Endometrial microvascular endothelial cells (primary cell): ENCODE measurements around the gene CDH4. TPM values are rescaled to one million over a fixed set of nuclear protein-coding genes. Genes with fewer than 3 reads are reported as not detected.

ENCODE experiments used
- in situ Hi-C: cut with HindIII; loops from 2 replicates; pipeline ENCODE4 v1.10.0; 2017; ENCODE audit warnings: low sequenced_read_pairs, low pct_unique_long_range_greater_than_20kb; ENCODE audit errors: inconsistent ontology term
- total RNA-seq: library from RNA; depleted of rRNA; stranded (reverse); fragments of >200 nt; gene quantifications from one replicate; pipeline ENCODE4 v1.2.3, GENCODE V29; 2015; ENCODE audit errors: inconsistent ontology term

The CDH4 gene
- total RNA-seq, 1 donor from 2014 or later: 31.2 TPM

DNA sequence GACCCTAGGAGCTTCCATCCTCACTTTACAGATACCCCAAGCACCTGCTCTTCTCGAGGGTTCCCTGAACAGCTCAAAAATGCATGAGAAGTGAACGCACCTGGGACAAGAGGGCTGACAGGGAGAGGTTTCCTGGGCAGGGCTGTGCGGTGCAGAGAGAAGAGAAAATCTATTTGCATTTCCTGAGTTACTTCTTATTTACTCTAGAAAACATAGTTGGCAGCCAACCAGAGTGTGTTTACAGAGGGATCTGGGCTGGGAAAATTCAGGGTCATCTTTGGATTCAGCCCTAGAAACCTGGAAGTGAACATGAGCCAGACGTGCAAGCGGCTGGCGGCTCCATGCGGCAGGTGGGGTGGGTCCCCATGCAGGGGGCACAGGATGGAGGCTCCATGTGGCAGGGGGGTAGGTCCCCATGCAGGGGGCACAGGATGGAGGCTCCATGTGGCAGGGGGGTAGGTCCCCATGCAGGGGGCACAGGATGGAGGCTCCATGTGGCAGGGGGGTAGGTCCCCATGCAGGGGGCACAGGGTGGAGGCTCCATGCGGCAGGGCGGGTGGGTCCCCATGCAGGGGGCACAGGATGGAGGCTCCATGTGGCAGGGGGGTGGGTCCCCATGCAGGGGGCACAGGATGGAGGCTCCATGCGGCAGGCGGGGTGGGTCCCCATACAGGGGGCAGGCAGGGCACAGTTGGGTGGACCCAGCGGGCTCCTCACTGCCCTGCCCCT lies 471.6 kb downstream of the CDH4 start:
- in situ Hi-C loops: no loop called here

DNA sequence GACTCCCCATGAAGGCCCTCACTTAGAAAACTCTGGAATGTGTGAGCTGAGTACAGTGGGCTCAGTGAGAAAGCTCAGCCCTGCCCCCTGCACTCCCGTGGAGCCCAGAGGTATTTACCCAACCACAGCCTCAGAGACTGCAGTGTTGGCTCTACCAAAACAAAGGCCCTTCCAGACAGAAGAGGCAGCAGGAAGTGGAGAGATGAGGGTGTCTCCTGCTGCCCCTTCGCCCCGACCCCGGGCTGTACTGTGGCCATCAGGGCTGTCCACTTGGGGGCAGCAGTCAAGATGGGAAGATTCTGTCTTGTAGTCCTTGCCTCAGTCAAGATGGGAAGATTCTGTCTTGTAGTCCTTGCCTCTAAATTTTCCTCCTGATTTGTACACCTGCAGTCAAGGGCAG lies 472.3 kb downstream of the CDH4 start:
- in situ Hi-C loops: no loop called here

DNA sequence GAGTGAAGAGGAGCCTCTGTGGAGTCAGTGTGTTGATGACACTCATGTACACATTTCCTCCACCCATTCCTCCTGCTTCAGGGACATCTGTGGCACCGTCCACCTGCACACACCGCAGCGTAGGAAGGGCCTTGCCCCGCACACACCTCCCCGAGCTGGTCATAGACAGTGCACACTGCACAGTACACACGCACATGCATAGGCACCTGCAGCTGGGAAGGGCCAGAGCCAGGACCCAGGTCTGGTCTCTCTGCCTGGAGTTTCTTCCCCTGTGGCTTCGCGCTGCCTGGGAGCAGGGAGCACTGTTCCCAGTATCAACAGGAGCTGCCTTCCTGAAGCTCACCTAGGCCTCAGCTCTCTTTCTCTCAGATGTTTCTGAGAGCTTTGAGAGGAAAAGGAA lies 473.1 kb downstream of the CDH4 start:
- in situ Hi-C loops: no loop called here

DNA sequence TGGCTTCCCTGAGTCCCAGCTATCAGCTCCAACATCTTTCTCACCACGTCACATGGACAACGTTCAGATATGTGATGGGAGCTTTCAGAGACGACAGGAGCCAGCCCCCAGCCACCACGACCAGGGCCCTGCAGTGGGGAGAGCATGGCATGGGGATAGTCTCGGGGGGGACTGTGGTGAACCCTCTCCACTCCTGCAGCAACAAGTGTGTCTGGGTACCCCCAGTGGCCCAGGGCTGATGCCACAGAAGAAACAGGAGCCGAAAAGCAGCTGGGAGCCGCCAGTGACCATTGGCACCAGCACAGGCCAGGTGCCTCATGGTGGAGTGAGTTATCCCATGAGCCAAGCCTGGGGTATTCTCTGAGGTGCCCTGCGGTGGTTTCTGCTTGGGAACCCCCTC lies 473.9 kb downstream of the CDH4 start:
- in situ Hi-C loops: no loop called here

DNA sequence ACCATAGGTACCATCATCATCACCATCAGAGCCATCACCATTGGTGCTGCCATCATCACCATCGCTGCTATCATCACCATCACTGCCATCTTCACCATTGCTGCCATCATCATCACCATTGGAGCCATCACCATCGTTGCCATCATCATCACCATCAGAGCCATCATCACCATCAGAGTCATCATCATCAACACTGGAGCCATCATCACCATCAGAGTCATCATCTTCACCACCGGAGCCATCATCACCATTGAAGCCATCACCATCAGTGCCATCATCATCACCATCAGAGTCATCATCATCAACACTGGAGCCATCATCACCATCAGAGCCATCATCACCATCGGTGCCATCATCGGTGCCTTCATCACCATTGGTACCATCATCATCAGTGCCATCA lies 474.9 kb downstream of the CDH4 start:
- in situ Hi-C loops: no loop called here

DNA sequence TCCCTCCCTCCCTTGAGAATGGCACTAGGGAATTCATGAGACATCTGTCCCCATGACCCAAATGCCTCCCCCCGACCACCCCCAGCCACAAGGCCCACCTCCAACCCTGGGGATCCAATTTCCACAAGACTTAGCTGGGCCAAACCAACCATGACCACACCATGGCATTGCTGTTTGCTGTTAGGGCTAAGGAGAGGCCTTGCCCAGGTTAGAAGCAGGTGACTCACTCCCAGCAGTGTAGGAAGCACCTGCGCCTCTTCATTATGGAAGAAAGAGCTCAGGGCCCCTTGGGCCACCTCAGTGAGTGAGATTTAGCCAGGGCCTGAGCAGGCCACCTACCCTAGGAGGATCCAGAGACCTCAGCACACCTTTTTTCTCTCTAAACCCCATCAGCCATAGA lies 475.7 kb downstream of the CDH4 start:
- in situ Hi-C loops: no loop called here

DNA sequence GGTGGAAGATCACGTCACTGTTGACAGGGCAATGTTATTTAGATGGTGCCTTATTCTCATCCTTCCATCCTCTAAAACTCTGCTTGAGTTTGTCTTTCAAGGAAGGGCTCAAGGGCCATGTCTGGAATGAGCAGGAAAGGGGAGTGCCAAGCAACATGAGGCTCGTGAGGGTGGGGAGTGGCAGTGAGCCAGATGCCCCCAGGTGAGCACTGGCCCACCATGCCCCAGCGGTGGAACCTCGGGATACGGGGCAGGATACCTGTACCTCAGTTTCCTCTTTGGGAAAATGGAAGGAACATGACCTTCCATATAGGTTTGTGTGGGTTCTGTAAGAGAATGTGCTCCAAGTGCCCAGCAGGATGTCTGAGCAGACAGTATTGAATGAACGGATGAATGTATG lies 476.3 kb downstream of the CDH4 start:
- in situ Hi-C loops: no loop called here

DNA sequence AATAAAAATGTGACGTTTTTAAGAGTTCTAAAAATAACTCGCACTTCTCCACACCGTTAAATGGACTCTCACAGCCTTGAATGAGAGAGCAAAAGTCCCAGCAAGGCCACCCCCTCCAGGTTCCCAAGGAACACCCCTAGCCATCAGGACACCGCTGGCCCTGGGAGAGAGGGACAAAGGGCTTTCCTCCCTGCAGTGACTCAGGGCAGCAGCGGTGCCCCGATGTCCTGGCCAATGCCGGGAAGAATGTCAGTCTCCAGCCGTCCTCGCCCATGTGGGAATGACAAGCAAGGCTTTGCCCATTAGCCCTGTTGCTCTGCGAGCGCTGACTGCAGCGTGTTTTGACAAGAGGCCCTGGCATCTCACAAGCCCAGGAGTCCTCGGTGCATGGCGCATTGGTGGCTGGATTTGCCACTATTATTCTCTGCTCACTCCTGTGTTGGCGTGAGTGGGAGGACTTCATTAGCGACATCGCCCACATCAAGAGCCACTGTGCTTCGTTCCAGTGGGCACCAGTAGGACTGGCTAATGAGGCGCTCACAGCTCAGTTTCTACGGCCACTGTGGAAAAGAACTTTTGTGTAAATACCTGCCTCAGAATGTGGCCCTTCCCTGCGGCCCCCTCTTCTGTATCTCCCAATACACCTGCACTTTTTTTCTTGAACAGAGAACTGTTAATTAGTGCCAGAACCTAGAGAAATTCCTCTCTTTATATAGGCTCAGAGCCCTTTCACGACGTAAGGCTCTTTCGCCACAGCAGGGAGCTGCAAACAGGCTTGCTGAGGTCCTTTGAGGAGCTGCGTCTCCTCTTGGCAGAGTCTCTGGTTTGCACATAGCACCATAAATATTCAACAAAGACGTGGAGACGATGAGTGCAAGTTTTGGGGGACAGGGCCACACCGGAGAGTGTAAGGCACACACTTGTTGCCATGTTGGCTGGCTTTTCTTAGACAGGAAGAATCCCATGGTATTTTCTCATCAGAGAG lies 477.0 kb downstream of the CDH4 start:
- in situ Hi-C loops: no loop called here

DNA sequence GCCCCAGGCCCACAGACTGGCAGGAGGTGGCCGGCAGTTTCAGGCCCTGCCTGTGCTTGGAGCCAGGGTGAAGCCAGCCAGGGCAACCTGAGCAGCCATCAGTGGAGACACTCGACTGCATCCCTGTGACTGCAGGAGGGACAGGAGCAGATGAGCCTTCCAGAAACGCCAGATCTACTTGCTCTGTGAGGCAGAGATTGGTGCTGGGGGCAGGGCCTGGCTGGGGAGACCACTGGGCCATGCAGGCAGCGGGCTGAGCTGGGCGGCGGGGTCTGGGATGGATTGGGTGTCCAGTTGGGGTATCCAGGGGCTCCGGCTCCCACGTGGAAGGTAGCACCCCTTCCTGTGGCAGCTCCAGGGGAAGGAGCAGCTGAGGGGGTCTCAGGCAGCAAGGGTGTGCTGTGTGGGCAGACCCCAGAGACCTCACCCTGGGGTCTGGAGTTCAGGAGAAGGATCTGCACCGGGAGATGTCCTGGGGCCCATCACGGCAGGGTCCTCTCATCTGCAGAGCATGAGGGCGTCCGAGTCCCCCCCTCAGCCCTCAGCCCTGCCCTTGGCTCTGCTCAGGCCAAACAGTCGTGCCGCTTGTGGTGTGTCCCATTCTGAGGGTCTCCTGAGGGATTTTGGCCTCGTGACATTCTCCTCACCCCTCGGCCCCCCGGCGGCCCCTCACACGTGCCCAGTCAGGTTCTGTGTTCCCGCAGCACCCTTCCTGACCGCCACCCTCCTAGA lies 478.7 kb downstream of the CDH4 start:
- in situ Hi-C loops: no loop called here

DNA sequence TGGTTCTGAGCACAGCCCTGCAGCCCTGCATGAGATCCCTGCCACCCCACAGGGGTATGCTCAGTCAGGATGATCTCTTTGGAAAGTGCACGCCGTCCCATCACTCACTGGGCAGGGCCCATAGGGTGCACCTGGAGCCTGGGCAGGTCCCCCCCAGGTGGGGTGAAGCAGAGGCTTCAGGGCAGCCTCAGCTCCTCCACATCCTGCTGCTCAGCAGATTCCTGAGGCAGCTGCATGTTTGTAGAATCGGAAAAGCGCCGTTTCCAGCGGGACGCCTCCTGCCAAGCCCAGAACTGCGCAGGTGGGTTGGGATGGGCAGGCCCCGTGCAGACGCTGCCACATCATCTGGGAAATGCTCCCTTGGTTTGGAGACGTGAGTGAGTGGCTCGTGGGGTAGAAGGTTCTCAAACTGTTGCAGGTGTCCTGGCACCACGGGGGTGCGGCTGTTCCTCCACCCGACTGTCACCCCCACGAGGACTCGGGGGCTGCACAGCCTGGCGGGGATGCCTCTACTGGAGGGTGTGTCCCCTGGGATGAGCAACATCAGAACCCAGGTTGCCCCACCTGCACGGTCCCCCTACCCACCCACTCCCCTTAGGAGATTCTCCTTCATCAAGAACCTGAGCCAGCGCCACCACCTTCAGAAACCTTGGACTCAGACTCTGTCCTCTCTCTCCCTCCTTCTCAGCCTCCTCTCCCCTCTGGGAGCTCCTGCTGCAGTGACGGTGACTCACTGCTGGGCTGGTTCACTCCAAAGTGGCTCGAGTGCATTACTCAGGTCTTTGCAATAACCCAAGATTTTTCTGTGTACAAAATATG lies 479.5 kb downstream of the CDH4 start:
- in situ Hi-C loops: no loop called here

DNA sequence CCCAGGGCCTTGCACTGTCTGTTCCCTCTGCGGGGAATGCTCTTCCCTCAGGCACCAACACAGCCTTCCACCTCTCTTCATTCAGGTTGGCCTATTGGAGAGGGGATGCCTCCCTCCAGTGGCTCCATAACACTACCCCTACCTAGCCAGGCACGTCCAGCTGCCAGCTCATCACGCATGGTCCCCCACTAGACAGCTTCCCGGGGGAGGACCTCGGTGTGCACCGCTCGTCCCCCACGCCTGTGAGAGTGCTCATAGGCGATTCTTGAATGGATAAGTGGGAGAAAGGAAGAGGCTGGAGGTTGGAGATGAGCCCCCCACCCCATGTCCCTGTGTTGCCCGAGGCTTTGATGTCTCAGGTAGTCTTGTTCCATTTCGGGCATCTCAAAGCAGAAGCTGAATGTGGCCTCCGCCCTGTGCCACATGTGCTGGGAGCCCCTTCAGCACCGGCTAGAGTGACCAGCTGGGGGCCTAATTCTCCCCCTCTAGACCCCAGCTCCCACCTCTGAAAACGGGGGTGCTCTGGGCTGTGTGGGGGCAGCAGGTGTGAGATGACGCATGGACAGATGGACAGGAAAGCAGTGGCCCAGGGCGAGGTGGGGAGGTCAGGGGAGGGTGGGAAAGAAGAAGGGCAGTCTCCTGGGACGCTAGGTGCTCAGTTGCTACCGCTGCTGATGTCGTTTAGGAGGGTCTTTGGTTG lies 480.6 kb downstream of the CDH4 start:
- in situ Hi-C loops: no loop called here

DNA sequence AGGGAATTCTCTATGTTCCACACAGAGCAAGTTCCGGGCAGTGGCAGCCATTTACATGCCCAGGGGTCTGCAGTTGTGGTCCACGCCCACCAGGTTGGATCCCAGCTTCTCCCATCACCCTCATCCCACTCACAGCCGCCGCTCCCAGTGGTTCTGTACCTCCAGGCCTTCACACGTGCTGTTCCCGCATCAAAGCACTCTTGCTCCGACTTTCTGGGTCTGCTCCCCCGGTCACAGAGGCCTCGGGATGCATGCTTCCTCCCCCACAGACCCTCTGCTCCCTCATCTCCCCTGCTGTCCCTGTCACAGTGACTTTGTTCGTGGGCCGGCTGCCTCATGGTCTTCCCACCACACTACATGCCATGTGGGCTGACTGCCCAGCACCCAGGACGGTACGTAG lies 481.2 kb downstream of the CDH4 start:
- in situ Hi-C loops: no loop called here

DNA sequence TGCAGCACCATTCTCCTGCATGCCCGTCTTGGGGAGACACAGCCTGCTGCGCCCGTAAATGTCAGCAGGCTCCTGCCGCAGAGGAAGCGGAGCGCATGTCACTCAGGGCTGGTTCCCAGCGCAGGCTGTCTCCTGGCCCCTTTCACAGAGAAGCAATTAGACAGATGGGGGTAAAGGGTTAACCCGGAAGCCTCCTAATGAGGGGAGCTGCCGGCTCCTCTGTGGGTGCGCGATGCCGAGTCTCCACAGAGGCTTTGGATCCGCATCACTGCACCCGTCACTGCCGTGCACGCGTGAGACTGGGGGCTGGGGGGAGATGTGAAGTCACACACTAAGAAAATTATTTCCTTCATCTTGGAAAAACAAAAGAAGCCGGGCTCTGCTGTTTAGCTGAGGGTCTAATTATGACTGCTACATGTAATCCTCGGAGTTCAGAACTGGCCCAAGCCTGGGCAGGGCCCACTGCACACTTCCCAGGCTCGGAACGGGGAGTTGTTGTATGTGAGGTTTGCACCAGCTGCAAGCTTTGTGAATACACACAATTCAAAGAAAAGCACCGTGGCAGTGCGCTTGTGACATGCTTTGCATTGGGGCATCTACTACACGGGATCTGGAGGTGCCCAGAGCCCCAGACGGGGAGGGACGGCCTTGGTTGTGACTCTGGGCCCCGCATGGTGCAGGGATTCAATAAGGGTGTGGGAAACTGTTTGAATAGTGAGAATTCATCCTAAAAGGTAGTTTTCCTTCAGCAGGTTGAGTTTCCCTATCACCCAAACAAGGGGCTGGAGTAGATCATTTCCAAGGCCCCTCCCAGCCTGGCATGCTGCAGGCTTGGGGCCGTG lies 482.1 kb downstream of the CDH4 start:
- in situ Hi-C loops: no loop called here

DNA sequence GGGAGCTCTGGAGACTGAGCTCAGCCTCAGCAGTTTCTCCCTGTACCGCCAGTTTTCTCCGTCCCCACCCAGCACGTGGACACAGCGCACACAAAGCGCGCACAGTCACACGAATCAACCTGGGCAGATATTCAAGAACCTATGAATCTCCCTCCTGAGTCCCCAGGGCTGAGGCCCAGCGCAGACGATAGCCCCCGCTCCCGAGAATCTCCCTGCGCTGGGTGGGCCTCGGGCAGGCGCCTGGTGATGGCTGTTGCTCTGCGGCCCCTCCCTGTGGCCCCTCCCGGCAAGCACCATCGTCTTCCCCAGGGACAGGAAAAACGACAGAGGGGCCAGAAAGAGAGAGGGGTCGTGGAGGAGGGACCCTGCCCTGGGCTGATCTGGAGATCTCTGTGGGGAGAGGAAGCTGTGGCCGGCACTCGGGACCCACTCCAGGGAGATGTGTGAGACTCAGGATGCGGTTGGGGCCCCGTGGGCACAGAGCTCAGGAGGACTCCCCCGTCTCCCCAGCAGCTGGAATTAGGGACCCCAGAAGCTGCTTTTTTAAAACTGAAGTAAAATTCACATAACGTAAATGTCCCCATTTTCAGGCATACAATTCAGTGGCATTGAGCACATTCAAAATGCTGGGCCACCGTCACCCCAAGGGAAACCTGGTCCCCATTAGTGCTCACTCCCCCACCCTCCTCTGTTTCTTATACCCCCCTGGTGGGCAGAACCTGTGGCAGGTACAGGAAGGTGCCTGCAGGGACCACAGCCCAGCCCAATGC lies 482.9 kb downstream of the CDH4 start:
- in situ Hi-C loops: no loop called here

DNA sequence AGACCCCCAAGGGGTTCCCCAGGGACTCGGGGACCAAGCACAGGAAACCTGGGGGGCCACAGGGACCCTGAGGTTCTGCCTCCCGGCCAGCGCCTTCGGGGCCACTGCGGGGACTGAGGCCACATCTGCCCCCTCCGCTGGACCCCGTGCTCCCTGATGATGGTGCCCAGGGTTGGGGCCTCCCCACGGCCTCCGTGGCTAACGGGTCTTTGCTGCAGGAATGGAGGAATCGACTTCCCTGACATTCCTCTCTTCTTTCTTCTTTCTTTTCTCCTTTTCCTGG lies 483.4 kb downstream of the CDH4 start:
- in situ Hi-C loops: no loop called here

DNA sequence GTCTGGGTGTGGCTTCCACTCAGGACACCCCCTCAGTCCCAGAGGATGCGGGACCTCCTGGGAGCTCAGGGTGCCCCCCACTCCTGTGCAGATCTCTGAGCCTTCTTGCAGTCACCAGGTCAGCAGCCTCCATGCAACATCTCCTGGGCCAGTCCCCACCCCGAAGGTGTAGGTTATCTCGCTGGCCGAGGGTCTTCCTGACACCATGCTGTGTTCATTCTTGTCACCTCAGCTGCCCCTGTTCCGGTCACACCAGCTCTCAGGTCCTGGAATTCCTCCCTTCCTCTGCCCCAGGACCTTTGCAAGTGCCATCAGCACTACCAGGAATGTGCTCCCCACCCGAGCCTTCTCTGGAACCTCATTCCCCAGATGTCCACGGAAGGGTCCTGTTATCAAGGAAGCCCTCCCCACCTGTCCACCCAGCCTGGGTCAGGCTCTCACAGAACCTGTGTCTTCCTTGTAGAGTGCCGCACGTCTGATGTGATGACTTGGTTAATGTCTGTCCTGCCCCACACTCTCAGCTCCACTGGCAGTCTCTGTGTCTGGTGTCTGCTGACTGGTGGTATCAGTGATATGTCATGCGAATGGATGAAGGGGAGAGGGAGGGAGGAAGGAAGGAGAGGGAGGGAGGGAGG lies 484.1 kb downstream of the CDH4 start:
- in situ Hi-C loops: no loop called here
